Putamen (tissue), 1 donor: Measurements from ENCODE around the gene ITGAE.
"Not testable (repeated sequence)": the region's sequence is repeated elsewhere in the genome, so short reads cannot be mapped to it uniquely, and the experiment has no call there.

Source experiments
- DNase-seq: peaks from one replicate; pipeline ENCODE4 v3.0.0-alpha.2; 2016; ENCODE audit warnings: low spot score

ITGAE gene

DNA sequence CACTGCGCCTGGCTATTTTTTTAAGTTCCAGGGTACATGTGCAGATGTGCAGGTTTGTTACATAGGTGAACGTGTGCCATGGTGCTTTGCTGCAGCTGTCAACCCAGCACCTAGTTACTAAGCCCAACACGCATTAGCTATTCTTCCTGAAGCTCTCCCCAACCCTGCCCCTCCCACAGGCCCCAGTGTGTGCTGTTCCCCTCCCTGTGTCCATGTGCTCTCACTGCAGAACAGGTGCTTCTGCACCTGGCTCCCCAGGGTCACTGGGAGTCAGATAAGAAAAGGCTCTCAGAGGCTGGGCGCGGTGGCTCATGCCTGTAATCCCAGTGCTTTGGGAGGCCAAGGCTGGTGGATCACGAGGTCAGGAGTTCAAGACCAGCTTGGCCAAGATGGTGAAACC, 71.1 kb downstream of the ITGAE start:
- DNase-seq = no peak

DNA sequence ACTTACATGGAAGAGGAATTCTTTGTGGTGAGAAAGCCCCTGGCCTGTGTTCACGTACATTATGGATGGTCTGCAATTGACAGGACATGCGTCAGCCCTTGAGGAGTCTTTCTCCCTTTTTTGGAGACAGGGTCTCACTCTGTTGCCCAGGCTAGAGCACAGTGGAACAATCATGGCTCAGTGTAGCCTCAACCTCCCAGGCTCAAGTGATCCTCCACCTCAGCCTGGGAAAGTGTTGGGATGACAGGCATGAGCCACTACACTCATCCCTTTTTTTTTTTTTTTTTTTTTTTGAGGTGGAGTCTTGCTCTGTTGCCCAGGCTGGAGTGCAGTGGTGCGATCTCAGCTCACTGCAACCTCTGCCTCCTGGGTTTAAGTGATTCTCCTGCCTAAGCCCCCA, 72.9 kb downstream of the ITGAE start:
- not testable (repeated sequence) for DNase-seq

DNA sequence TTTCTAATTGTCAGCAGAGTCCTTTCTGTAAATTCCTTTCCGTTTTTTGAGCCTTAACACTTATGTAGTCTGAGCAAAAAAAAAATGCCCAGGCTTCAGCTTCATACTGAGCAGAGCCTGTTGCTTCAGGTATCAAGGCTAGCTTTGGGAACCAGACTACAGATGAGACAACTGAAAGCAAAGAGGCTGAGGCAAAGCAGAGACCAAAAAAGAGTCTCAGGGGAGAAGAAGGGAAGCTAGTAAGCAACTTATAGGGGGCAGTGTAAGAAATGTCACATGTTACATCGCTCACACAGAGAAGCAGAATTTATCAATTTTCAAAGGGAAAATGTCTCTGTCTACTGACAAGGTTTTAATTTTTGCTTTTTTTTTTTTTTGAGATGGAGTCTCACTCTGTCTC, 73.9 kb downstream of the ITGAE start:
- no peak for DNase-seq

DNA sequence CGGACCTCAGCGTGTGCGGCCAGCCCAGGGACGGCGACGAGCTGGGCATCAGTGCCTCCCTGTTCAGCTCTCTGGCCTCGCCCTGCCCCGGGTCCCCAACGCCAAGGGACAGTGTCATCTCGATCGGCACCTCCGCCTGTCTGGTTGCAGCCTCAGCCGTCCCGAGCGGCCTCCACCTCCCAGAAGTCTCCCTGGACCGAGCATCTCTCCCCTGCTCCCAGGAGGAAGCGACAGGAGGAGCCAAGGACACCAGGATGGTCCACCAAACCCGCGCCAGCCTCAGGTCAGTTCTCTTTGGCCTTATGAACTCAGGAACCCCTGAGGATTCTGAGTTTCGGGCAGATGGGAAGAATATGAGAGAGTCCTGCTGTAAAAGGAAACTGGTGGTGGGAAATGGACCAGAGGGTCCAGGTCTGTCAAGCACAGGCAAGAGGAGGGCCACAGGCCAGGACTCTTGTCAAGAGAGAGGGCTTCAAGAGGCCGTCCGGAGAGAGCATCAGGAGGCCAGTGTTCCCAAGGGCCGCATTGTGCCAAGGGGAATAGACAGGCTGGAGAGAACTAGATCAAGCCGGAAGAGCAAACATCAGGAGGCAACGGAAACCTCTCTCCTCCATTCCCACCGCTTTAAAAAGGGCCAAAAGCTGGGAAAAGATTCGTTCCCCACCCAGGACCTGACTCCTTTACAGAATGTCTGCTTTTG, 76.5 kb downstream of the ITGAE start:
- no peak for DNase-seq

DNA sequence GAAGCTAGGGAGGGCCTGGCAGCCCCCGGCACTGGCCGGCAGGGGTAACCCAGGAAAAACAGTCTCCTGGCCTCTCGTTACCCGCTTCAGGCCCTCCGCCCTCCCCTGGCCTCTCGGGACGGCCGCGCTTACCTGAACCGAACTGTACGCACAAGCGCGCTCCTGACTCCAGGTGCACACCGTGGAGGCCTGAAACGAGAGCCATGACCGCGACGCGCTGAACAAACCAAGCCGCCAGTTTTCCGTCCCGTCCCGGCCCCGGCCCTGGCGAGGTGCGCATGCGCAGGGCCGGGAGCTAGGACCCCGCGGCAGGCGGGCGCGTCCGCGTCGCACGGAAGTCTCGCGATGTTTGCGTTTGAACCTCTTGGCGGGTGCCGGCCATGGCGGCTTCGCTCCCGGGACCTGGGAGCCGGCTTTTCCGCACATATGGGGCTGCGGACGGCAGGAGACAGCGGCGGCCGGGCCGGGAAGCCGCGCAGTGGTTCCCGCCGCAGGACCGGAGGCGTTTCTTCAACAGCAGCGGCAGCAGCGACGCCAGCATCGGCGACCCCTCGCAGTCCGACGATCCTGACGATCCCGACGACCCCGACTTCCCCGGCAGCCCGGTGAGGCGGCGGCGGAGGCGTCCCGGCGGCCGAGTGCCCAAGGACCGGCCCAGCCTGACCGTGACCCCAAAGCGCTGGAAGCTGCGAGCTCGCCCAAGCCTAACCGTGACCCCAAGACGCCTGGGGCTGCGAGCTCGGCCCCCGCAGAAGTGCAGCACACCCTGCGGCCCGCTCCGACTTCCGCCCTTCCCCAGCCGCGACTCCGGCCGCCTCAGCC, 77.2 kb downstream of the ITGAE start, which contains the start of gene HASPIN:
HASPIN (plus strand) TSS at position 348 of the 822 bp plus-strand sequence; CDS start at position 381, 33 bp downstream.
- DNase-seq = peak; percentile 85

DNA sequence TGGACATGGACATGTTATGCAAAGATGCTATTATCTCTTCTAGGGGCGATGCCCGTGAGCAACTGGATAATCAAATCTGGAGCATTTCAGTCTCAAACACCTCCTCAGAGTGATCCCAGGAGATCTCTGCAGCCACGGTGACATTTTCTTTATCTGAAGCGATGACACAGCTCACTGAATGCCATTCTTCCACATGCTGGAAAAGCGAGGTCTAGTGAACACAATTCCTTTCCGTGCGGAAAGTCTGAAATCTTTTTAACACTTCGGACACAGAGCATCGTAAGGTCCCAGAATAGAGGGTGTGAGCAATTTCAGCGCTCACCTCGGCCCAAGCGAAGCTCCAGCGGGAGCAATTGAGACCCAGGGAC, 77.8 kb downstream of the ITGAE start:
- no peak for DNase-seq

DNA sequence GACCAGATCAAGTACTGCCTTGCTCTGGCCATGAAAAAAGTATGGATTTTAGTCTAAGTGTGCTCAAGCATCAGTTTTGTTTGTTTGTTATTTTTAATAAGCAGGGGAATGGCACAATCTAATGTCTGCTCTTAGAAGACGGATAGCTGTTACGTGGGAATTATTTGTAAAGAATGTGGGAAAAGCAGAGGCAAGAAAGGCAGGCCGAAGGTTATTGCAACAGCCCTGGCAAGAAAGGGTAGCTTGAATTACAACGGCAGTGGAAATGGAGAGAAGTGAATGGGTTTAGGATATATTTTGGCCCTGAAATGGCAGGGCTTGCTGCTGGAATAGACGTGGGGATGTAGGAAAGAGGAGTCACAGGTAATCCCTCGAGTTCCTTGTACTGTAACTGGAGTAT, 78.3 kb downstream of the ITGAE start:
- no peak for DNase-seq

DNA sequence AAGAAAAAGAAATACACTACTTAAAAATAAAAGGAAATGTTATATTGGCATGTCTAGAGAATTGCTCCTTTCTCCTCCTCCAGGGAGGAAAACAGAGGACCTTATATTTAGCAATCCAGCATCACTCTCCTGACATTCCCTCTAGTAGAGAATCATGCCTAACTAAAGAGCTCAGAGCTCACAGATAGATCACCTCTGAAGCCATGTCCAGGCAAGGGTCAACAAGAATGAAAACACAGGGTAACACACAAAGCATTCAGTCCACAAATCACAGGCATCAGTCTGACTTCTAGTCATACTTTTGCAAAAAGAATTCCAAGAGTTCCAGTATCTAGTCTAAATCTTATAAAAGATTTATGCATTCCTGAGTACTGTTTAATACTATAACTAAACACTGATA, 81.7 kb downstream of the ITGAE start:
- no peak for DNase-seq

DNA sequence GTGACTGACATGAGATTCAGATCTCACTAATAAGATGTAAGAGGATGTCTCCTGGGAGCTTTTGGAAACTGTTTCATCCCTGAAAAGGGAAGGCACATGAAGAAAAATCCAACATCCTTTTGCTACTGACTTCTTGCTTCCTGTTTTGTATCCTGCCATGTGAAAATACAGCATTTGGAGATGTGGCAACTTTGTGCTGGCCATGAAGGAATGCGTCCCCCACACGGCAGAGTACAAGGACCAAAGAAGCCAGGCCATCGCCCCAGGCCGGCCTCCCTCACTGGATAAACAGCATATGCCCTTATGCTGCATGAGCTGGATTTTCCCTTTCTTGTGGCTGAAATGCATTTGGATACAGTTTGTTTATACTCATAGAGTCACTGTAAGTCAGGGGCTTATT, 82.8 kb downstream of the ITGAE start:
- DNase-seq = no peak

DNA sequence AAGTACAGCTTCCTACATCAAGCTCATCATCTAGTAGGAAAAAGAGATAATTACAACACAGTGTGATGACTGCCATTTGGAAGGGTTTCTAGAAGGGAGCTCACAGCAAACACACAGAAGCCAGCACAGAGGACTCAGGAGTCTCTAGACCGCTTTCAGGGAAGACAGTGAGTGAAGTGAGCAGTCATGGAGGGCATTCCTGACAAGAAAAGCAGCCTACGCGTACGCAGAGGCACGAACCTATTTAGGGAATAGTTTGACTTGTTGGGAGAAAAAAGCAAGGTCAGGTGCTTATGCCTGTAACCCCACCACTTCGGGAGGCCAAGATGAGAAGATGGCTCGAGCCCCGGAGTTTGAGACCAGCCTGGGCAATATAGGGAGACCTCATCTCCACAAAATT, 85.7 kb downstream of the ITGAE start:
- DNase-seq = no peak

DNA sequence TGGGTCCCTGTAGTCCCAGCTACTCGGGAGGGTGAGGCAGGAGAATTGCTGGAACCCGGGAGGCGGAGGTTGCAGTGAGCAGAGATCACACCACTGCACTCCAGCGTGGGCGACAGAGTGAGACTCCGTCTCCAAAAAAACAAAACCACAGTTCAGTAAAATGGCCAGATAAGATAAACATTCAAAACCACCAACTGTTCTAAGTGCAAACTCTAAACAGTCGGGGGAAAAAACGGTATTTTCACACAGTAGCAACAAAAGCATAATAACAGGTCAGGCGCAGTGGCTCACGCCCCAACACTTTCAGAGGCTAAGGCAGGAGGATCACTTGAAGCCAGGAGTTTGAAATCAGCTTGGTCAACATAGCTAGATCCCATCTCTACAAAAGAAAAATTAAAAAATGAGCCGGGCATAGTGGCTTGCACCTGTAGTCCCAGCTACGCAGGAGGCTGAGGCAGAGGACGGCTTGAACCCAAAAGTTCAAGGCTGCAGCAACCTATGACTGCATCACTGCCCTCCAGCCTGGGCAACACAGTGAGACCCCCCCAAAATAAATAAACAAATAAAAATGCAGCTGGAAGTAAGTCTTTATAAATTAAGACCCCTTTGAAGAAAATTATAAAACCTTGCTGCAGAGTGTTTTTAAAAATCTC, 88.1 kb downstream of the ITGAE start:
- no peak for DNase-seq

DNA sequence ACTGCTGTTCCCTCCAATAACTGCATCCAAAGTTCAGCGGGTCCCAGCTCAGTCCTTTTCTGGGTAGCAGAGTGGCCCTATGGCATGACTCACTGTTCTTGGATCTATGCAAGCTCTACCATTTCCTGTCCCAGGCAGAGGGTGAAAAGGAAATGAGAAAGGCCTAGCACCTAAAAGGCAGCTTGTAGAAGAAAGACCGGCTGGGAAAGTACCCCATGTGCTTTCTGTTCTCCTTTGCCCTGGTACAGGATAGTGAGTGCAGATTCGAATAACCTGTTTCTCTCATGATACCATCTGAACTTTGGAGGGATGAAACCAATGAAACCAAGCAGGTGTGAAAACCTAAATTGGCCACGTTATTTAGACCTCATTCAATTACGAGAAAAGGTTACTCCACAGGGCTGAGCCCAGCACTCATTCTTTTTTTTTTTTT, 90.0 kb downstream of the ITGAE start:
- DNase-seq = no peak

DNA sequence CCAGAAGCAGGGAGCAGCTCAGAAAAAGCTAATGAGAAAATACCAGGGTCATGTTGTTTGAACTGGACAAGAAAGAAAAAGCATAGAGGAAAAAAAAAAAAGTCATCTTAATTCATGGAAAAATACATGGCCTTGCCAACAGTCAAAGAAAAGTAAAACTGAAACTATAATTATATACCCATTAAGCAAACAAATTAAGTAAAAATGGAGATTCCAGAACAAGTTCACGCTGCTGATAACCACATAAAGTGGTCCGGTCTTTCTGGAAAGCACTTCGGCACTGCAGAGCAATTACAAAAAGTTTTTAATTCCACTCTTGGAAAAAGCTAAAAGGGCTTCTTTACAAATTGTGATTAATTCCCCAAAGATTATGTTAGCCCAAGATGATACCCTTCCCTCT, 92.6 kb downstream of the ITGAE start:
- DNase-seq = no peak

DNA sequence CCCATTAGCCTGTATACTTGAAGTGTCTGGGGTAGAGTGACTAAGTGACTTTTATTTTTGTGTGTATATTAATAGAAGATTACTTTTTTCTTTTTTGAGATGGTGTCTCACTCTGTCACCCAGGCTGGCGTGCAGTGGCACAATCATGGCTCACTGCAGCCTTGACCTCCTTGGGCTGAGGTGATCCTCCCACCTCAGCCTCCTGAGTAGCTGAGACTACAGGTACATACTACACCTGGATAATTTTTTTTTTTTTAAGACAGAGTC, 95.3 kb downstream of the ITGAE start:
- not testable (repeated sequence) for DNase-seq

DNA sequence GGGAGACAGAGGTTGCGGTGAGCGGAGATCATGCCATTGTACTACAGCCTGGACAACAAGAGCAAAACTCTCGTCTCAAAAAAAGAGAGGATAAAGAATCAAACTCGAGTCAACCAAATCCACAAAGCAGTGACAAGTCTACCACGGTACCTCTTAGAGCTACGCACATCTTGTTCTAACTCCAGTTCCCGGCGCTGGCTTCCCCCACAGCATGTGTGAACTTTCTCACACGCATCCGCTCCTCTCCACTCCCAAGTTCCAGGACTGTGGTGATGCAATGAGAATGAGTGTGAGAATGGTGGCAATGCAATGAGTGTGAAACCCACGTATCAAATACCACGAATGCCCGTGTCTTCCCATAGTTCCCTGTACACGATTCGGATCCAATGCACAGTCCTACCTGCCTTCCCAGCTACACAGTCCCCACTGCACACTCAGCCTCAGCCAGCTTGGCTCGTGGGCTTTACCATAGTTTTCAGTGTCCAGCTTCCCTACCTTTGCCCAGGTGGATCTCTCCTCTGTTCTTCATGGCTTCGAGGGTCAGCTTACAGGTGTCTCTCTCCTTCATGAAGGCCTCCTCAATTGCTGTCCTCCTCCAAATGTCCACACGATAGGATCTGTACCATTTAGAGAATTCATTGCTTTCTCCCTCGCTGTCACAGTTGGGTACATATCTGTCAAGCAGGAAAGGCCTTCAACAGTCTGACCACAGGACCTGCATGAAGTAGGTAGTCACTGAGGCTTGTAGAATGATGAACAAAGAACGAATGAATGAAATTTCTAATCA, 95.9 kb downstream of the ITGAE start:
- DNase-seq = no peak

DNA sequence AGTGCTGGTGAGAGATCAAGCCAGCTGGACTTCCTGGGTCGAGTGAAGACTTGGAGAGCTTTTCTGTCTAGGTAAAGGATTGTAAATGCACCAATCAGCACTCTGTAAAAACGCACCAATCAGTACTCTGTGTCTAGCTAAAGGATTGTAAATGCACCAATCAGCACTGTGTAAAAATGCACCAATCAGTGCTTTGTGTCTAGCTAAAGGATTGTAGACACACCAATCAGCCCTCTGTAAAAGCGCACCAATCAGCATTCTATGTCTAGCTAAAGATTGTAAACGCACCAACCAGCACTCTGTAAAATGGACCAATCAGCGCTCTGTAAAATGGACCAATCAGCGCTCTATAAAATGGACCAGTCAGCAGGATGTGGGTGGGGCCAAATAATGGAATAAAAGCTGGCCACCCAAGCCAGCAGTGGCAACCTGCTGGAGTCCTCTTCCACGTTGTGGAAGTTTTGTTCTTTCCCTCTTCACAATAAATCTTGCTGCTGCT, 98.9 kb downstream of the ITGAE start:
- DNase-seq = not testable (repeated sequence)

DNA sequence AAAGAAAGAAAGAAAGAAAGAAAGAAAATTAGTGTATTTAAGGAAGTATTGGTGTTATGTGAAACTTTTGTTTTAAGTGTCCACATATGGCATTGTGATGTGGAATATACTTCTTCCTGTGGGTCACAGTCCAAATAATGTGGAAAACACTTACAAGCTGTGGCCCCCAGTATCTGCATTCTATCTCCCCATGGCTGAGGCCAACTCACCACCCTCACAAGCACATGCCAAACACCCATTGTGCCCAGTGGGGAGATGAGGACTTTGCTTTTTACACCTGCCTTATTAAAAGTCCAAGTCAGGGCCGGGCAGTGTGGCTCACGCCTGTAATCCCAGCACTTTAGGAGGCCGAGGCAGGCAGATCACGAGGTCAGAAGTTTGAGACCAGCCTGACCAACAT, 101.0 kb downstream of the ITGAE start:
- no peak for DNase-seq

DNA sequence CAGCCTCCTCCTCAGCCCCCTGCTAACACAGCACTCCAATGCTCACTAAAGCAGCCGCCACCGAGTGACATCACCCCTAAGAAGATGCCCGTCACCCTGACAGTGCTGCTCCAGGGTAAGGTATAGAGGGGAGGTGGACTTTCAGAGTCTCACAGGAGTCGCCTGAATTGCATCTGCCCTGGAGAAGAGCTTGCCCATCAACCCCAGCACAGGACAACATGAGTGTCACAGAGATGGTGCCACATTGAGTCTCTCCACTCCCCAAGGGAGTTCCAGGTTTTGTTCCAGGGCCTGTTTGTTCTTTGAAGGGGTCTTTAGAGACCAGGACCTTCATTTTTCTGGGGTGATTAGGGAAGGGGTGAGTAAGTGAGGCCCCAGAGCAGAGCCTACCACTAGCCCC, 102.8 kb downstream of the ITGAE start:
- DNase-seq = no peak

DNA sequence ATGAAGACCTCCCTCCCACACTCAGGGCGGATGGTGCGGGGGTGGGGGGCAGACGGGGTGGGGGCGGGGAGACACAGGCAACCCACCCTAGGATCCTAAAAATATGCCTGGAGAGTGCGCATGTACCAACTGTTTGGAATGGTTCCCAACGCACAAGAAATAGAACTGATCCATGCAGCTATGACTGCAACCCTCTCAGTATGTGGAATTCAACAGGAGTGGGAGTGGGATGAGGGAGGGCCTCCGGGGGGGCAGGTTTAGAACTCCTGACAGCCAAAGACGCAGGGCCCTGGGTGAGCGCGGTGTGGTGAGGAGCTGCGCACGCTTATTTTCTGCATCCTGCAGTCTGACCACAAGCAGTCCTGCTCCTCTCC, 103.9 kb downstream of the ITGAE start:
- DNase-seq = peak; percentile 49

DNA sequence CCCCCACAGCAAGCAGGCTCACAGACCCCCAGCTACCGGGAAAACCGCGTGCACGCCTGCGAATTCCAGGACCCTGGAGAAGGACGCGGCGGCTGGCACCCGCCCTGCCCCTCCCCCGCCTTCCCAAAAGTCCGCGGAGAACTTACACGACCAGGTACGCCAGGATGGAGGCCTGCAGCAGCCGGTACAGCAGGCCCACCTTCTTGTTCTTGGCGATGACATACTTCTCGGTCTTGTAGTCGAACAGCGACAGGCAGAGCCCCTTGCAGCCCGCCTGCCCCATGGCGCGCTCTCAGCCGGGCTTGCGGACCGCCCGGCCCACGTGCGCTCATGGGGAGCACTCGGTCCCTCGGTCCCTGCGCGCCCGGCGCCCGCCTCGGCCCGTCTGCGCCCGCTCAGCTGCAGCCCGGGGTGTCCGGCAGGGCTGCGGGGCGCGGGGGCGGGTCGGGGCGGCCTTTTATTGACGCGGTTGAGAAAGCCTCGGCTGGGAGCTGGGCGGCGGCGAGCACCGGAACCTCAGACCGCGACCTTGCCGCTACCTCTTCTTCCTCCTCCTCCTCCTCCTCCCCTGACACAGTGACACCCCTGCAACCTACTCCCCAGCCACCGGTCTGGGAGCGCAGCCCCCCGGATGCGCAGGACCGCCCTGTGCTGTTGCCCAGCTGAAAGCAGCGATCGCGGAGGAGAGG, 105.1 kb downstream of the ITGAE start, which contains the start of gene P2RX5:
P2RX5 (minus strand) TSS at position 433 of the 689 bp plus-strand sequence; CDS start at position 283, 150 bp downstream.
- DNase-seq = no peak

DNA sequence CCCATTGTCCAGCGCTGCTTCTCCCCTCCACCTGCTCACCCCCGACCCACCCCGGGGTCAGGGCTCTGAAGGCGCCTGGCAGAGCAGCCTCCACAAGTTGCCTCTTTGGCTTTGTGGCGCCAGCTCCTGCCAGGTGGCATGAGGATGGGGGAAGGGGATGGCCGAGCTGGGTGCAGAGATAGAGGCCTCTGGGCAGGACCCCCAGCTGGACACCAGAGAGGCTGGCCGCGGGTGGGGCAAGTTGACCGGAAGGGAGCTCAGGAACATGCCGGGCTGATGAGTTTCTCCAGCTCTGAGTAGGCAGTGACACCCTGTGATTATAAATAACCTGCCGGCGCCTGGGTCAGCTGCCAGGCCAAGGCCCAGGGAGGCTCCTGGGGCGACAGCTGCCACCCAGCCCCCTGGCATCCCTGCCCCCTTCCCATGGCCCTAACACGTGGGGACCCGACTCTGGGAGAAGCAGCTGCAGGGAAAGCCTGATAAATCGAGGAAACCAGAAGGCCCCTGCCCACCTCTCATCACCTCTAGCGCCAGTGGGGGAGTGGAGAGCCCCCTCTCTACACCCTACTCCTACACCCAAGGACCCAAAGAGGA, 105.8 kb downstream of the ITGAE start:
- DNase-seq = no peak
